ENCODE data around the gene PTGER4.
"Not testable (repeated sequence)": the region's sequence is repeated elsewhere in the genome, so short reads cannot be mapped to it uniquely, and the experiment has no call there.

The PTGER4 gene

GRCh38 chr5:40679913-40680681 is at the start of gene PTGER4:
PTGER4 (plus strand) TSS chr5:40679915; CDS start chr5:40680994, 1,079 bp downstream.
- DNase-seq, result no peak

- no peak for DNase-seq
These were observed 49.6 kb upstream of the PTGER4 start for GRCh38 chr5:40630126-40630525.

DNA sequence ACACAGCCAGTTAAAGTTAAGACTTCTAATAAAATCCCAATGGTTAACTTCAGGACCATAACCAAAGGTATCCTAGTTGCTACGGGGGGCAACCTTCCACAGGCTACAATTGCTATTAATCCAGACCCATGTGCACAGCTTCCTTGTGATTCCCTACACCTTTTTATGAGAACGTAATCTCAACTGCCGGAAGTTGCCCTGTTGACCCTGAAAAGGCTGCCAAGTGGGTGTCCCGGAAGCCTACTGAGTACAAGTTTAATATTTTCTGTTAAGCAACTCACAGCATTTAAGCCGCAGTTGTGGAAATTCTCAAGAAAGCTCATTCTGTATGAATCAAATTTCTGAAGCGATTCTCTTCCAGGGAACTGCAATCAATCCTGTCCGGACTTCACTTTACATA is 48.5 kb upstream of the PTGER4 start:
- no peak for DNase-seq

DNA sequence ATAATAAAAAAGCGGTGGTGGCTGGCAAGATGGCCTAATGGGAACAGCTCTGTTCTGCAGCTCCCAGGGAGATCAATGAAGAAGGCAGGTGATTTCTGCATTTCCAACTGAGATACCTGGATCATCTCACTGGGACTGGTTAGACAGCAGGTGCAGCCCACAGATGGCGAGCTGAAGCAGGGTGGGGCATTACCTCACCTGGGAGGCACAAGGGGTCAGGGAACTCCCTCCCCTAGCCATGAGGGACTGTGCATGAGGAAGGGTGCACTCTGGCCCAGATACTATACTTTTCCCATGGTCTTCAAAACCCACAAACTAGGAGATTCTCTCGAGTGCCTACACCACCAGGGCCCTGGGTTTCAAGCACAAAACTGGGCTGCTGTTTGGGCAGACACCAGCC is 45.6 kb upstream of the PTGER4 start:
- DNase-seq, result no peak

- no peak for DNase-seq
These were observed 45.1 kb upstream of the PTGER4 start for GRCh38 chr5:40634593-40634992.

DNA sequence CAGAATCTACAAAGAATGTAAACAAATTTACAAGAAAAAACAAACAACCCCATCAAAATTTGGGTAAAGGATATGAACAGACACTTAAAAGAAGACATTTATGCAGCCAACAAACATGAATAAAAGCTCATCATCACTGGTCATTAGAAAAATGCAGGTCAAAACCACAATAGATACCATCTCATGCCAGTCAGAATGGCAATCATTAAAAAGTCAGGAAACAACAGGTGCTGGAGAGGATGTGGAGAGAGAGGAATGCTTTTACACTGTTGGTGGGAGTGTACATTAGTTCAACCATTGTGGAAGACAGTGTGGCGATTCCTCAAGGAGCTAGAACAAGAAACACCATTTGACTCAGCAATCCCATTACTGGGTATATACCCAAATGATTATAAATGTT is 40.2 kb upstream of the PTGER4 start:
- DNase-seq, result not testable (repeated sequence)

- DNase-seq, result no peak
These were observed 33.4 kb upstream of the PTGER4 start for GRCh38 chr5:40646266-40646665.

DNA sequence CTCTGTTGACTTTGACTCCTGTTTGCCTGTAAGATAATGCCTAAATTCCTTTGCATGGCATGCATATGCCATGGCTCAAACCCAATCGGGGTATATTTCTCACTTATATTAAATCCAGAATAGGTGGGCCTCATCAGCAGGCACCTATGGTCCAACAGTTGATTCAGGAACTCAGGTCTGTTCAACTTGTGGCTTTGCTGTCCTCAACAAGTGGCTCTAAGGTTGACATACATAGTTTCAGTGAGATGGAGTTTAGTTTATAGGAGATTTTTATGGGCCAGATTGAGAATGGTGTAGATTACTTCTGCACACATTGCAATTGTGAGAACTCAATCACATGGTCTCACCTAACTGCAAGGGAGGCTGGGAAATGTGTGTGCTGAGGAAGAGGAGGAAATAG is 31.6 kb upstream of the PTGER4 start:
- DNase-seq, result no peak

DNA sequence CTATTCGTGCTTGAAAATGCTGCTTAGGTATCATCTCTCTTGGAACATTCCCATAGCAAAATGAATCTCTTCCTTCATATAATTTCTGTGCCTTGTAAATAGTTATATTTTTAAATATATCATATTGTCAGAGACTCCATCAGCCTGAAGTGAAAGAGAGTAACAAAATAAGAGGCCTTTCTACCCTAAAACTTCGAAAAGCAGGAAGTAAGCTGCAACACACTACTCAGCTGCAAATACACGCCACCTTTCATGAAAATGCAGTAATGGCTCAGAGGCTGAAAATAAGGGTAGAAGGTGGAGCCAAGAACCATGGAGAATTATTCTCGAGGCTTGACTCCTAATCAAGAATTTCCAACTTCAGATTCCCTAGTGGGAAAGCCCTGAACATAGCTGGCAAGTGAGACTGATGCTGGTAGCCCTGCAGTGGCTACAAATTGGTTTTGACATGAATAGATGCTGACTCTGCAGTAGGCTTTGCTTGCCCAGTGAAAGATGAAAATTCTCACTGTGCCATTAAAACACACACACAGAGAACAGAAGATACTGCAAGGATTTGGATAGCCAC is 30.2 kb upstream of the PTGER4 start:
- no peak for DNase-seq

GRCh38 chr5:40651201-40651600 is 28.5 kb upstream of the PTGER4 start:
- no peak for DNase-seq

- DNase-seq, result no peak
These were observed 27.1 kb upstream of the PTGER4 start for GRCh38 chr5:40652441-40653220.

- no peak for DNase-seq
These were observed 26.3 kb upstream of the PTGER4 start for GRCh38 chr5:40653221-40654022.

DNA sequence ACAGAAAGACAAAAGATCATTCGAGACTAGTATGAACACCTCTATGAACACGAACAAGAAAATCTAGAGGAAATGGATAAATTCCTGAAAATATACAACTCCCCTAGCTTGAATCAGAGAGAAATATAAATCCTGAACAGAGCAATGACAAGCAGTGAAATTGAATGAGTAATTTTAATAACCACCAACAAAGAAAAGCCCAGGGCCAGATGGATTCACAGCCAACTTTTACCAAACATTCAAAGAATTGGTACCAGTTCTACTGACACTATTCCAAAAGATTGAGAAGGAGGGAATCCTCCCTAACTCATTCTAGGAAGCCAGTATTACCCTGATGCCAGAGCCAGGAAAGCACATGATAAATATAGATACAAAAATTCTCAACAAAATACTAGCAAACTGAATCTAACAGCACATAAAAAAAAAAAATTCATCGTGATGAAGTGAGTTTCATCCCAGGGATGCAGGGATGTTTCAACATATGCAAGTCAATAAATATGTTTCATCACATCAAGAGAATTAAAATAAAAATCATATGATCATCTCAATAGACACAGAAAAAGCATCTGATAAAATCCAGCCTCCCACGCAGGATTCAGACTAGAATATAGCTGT is 25.2 kb upstream of the PTGER4 start:
- no peak for DNase-seq

GRCh38 chr5:40655138-40655537 is 24.6 kb upstream of the PTGER4 start:
- no peak for DNase-seq

- DNase-seq, result not testable (repeated sequence)
These were observed 23.6 kb upstream of the PTGER4 start for GRCh38 chr5:40656091-40656490.

DNA sequence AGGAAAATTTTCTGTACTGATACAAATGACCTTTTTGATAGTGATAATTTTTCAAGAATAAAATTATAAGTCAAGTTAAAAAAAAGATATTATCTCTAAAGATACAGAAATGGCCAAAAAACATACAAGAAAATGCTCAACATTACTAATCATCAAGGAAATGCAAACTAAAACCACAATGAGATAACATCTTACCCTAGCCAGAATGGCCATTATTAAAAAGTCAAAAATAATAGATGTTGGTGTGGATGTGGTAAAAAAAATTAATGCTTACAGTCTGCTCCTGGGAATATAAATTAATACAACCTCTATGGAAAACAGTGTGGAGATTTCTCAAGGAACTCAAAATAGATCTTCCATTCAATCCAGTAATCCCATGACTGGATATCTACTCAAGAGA is 22.9 kb upstream of the PTGER4 start:
- no peak for DNase-seq

- DNase-seq, result no peak
These were observed 19.0 kb upstream of the PTGER4 start for GRCh38 chr5:40660751-40661150.

DNA sequence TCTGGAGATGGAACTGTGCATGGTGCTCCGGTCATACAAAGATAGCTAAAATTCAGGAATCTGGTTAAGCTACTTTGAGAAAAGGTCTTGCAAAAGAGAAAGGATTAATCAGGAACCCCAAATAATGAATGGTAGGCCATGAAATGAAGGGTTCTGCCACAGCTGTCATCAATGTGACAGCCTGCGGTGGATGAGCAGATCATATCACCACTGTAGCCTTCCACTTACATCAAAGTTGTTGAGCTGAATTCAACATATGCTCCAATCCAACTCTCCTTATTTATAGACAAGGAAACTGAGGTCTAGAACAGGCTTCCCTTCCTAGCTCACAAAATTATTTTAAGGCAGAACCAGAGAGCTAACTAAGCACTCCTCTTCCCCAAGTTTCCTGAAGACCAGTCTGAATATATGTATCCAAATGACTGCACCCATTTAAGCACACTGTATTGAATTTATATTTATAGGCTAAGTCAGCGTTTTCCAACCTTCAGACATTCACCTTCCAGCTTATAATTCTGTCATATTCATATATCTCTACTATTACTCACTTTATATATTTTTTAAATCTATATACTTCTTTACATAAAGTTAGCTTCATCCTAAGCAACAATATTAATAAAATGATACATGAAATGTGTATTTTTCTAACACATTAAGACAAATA is 13.9 kb upstream of the PTGER4 start:
- no peak for DNase-seq

GRCh38 chr5:40666657-40667056 is 13.1 kb upstream of the PTGER4 start:
- no peak for DNase-seq

DNA sequence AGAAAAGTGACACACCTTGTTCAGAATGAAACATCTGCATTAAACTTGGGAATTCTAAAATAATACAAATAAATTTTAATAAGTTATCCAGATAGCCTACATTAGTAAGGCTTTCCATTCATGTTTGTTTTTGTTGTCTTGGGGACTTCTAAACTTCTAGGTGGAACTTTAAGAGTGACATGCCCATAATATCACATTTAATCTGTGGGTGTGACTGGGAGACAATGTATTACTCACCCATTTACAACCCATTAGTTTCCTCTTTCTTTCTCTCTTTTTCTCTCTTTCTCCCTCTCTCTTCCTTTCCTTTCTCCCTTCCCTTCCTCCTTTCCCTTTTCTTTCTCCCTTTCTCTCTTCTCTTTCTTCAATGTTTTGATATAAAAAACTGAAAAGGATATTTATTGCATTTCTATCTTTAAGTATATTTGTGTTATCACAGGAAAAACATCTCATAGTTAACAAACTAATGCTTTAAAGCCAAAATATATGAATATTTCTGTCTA is 12.5 kb upstream of the PTGER4 start:
- DNase-seq, result no peak

- DNase-seq, result no peak
These were observed 9.9 kb upstream of the PTGER4 start for GRCh38 chr5:40669606-40670390.

Measured in NCI-H1105 treated with DMSO at 0.1 percent for 48 hours (cell line).